SK-N-SH (cell line): ENCODE results near the gene ATP2B3. TPM values are rescaled to one million over a fixed set of nuclear protein-coding genes. Genes with fewer than 3 reads are reported as not detected.

Experiments
- CTCF ChIA-PET: fragments of 300-600, 350-600 bp; formaldehyde crosslinking; extraction: SDS; loops from one replicate; lab custom pipeline; 2021; lab: Yijun Ruan, JAX
- POLR2A ChIA-PET: fragments of 350-600 bp; sonication (Branson Sonifier 250); formaldehyde crosslinking; extraction: SDS; loops from one replicate; lab custom pipeline; 2020; ENCODE audit warnings: antibody characterized with exemption, inconsistent platforms; lab: Yijun Ruan, JAX
- DNase-seq: peaks from one replicate; pipeline ENCODE4 v3.0.0; 2012
- H2AFZ ChIP-seq: fragments of 200-600 bp; sonication (generic); 2 replicates; pipeline ENCODE4 v1.8.1; 2016; ENCODE audit warnings: antibody characterized with exemption, mild to moderate bottlenecking, low read depth
- H3F3A ChIP-seq: fragments of 200-600 bp; sonication (generic); replicated peaks from 2 replicates; pipeline ENCODE3; 2016; ENCODE audit warnings: antibody characterized with exemption, mild to moderate bottlenecking; ENCODE audit not compliant: insufficient read depth
- H3K27ac ChIP-seq, 2 experiments: fragments of 200-500 bp in 1 of 2; fragments of 200-600 bp in 1 of 2; sonication (Bioruptor generic) in 1 of 2; sonication (generic), shearing (Covaris generic) in 1 of 2; 2 replicates each; pipeline versions ENCODE4 v1.5.1 to v1.6.1; 2014 to 2016; ENCODE audit warnings: low read depth in 2 of 2, inconsistent platforms in 1 of 2, low read length in 1 of 2, mild to moderate bottlenecking in 1 of 2, mixed read lengths in 1 of 2
- H3K27me3 ChIP-seq: fragments of 200-600 bp; sonication (generic), shearing (Covaris generic); 2 replicates; pipeline ENCODE4 v1.6.1; 2016; ENCODE audit warnings: mixed run types; ENCODE audit not compliant: insufficient read depth
- H3K36me3 ChIP-seq, 2 experiments: fragments of 200-500 bp in 1 of 2; fragments of 200-600 bp in 1 of 2; sonication (Bioruptor generic) in 1 of 2; sonication (generic) in 1 of 2; replicated peaks in 1 of 2; 2 replicates each; pipeline versions ENCODE3 to v1.5.1; 2014 to 2016; ENCODE audit warnings: low read length in 1 of 2, mild to moderate bottlenecking in 1 of 2; ENCODE audit not compliant: insufficient read depth in 2 of 2, control insufficient read depth in 1 of 2
- H3K4me1 ChIP-seq, 2 experiments: fragments of 200-500 bp in 1 of 2; fragments of 200-600 bp in 1 of 2; sonication (Bioruptor generic) in 1 of 2; sonication (generic), shearing (Covaris generic) in 1 of 2; 2 replicates each; pipeline versions ENCODE4 v1.5.1 to v1.6.1; 2014 to 2016; ENCODE audit warnings: low read depth in 1 of 2, low read length in 1 of 2, mixed run types in 1 of 2; ENCODE audit not compliant: insufficient read depth in 2 of 2, control insufficient read depth in 1 of 2
- H3K4me2 ChIP-seq: fragments of 200-600 bp; sonication (generic), shearing (Covaris generic); 2 replicates; pipeline ENCODE4 v1.6.1; 2017; ENCODE audit warnings: mixed run types
- H3K4me3 ChIP-seq, 2 experiments: fragments of 200-500 bp in 1 of 2; fragments of 200-600 bp in 1 of 2; sonication (Bioruptor generic) in 1 of 2; sonication (generic), shearing (Covaris generic) in 1 of 2; 2 replicates each; pipeline versions ENCODE4 v1.5.1 to v1.8.1; 2014 to 2016; ENCODE audit warnings: low read depth in 2 of 2, inconsistent platforms in 1 of 2, low read length in 1 of 2, mild to moderate bottlenecking in 1 of 2, mixed read lengths in 1 of 2, moderate library complexity in 1 of 2
- H3K79me2 ChIP-seq: fragments of 200-600 bp; sonication (generic); 2 replicates; pipeline ENCODE4 v1.8.1; 2017; ENCODE audit warnings: mild to moderate bottlenecking; ENCODE audit not compliant: insufficient read depth
- H3K9ac ChIP-seq: fragments of 200-600 bp; sonication (generic); 2 replicates; pipeline ENCODE4 v1.6.1; 2017; ENCODE audit warnings: mixed run types
- H3K9me2 ChIP-seq: fragments of 200-600 bp; sonication (generic); 2 replicates; pipeline ENCODE4 v1.6.1; 2017; ENCODE audit warnings: mixed run types
- H3K9me3 ChIP-seq: fragments of 200-600 bp; sonication (generic); 2 replicates; pipeline ENCODE4 v1.6.1; 2017; ENCODE audit warnings: mixed run types, mild to moderate bottlenecking, moderate library complexity
- H4K20me1 ChIP-seq: fragments of 200-600 bp; sonication (generic); 2 replicates; pipeline ENCODE4 v1.6.1; 2017; ENCODE audit warnings: mild to moderate bottlenecking, mixed run types; ENCODE audit not compliant: insufficient read depth
- ELF1 ChIP-seq: IDR thresholded peaks from 2 replicates; pipeline ENCODE4 v1.4.0; 2012
- EZH2phosphoT487 ChIP-seq: fragments of 200-600 bp; sonication (generic); IDR thresholded peaks from 2 replicates; pipeline ENCODE4 v1.6.1; 2017; ENCODE audit warnings: low read depth, mixed run types, mild to moderate bottlenecking, antibody characterized with exemption, moderate library complexity, borderline replicate concordance
- FOSL2 ChIP-seq: IDR thresholded peaks from 2 replicates; pipeline ENCODE4 v1.4.0; 2012; ENCODE audit warnings: low read depth, mild to moderate bottlenecking, moderate library complexity, borderline replicate concordance
- FOXM1 ChIP-seq: IDR thresholded peaks from 2 replicates; pipeline ENCODE4 v1.4.0; 2012; ENCODE audit warnings: low read depth, mild to moderate bottlenecking
- IRF3 ChIP-seq: fragments of 150-350 bp; IDR thresholded peaks from 2 replicates; pipeline ENCODE4 v1.6.1; 2016; ENCODE audit warnings: mild to moderate bottlenecking, low read depth, low read length
- JUND ChIP-seq: IDR thresholded peaks from 2 replicates; pipeline ENCODE4 v1.4.0; 2012
- MAX ChIP-seq: IDR thresholded peaks from 2 replicates; pipeline ENCODE4 v1.4.0; 2012; ENCODE audit warnings: low read depth
- MEF2A ChIP-seq: IDR thresholded peaks from 2 replicates; pipeline ENCODE4 v1.4.0; 2012; ENCODE audit warnings: low read depth, borderline replicate concordance
- NFIC ChIP-seq: IDR thresholded peaks from 2 replicates; pipeline ENCODE4 v1.4.0; 2012; ENCODE audit warnings: borderline replicate concordance
- NRF1 ChIP-seq: IDR thresholded peaks from 2 replicates; pipeline ENCODE4 v1.6.1; 2012; ENCODE audit warnings: low read depth, mild to moderate bottlenecking, low read length
- POLR2AphosphoS5 ChIP-seq: IDR thresholded peaks from 2 replicates; pipeline ENCODE4 v1.6.1; 2012; ENCODE audit warnings: low read depth, low read length
- RAD21 ChIP-seq: IDR thresholded peaks from 2 replicates; pipeline ENCODE4 v1.6.1; 2012; ENCODE audit warnings: mild to moderate bottlenecking, low read length
- RFX5 ChIP-seq: IDR thresholded peaks from 2 replicates; pipeline ENCODE4 v1.6.1; 2012; ENCODE audit warnings: mild to moderate bottlenecking, improper control_type of control experiment, low read length
- RXRA ChIP-seq: IDR thresholded peaks from 2 replicates; pipeline ENCODE4 v1.4.0; 2012; ENCODE audit warnings: low read depth, mild to moderate bottlenecking, borderline replicate concordance
- SIN3A ChIP-seq: IDR thresholded peaks from 2 replicates; pipeline ENCODE4 v1.6.1; 2012; ENCODE audit warnings: low read depth, mild to moderate bottlenecking, low read length, moderate library complexity, borderline replicate concordance
- TCF12 ChIP-seq: IDR thresholded peaks from 2 replicates; pipeline ENCODE4 v1.4.0; 2012
- TEAD4 ChIP-seq: IDR thresholded peaks from 2 replicates; pipeline ENCODE4 v1.4.0; 2012; ENCODE audit warnings: mild to moderate bottlenecking, borderline replicate concordance; ENCODE audit not compliant: insufficient read depth
- USF1 ChIP-seq: IDR thresholded peaks from 2 replicates; pipeline ENCODE4 v1.4.0; 2012; ENCODE audit warnings: low read depth, borderline replicate concordance
- USF2 ChIP-seq: fragments of 150-350 bp; IDR thresholded peaks from 2 replicates; pipeline ENCODE4 v1.6.1; 2017; ENCODE audit warnings: antibody characterized with exemption, low read length, low read depth, borderline replicate concordance
- ZBTB33 ChIP-seq: IDR thresholded peaks from 2 replicates; pipeline ENCODE4 v1.4.0; 2012; ENCODE audit warnings: low read depth, borderline replicate concordance
- whole genome bisulfite sequencing: methylation state at CpG from one replicate; pipeline ENCODE4 v1.1.6; 2017; ENCODE audit warnings: low lambda C conversion rate; 5-methylcytosine and 5-hydroxymethylcytosine counted together
- polyA plus RNA-seq, 3 experiments: library from polyadenylated mRNA; depleted of rRNA; stranded (reverse); fragments of >200 nt; gene quantifications; 2 replicates each; pipeline ENCODE4 v1.2.3, GENCODE V29; 2012

ATP2B3 gene
- polyA plus RNA-seq, 1 of the 3 experiments (the other 2 are of a cell fraction) = 0.16 TPM

- no peak for TF ChIP-seq RXRA
- no peak for TF ChIP-seq POLR2AphosphoS5
- TF ChIP-seq IRF3 = no peak
- no peak for TF ChIP-seq USF1
Observed at GRCh38 chrX:153628129-153628528, 110.7 kb downstream of the ATP2B3 start (continued).

- no peaks in the 10 kb centered on the region for H3F3A ChIP-seq
- H3K4me2 ChIP-seq = no peak overlapping the region
- no CpG with 5 or more reads among the region's 12 CpGs for WGBS
- H3K27me3 ChIP-seq = peaks cover 49% of the 10 kb centered on the region
- no peak overlapping the region for H3K4me3 ChIP-seq
- ChIA-PET CTCF (interaction anchor here (1.2 kb wide), 1 partner anchor 18 kb away, joined by 3 read pairs; no protein-coding TSS in a partner anchor), POLR2A (no interaction called here)
- H3K4me1 ChIP-seq = no peaks in the 10 kb centered on the region; a peak in 1 of 4 replicates
- H3K27ac ChIP-seq = no peak overlapping the region
- H3K79me2 ChIP-seq = no peaks in the 10 kb centered on the region
- no peak overlapping the region for H2AFZ ChIP-seq
- no peaks in the 10 kb centered on the region for H3K36me3 ChIP-seq
- peaks cover 7% of the 10 kb centered on the region; the same call in 1 of the 2 replicates for H3K9me3 ChIP-seq
- peak; percentile 16 for DNase-seq
- no peaks in the 10 kb centered on the region for H3K9me2 ChIP-seq
- no peaks in the 10 kb centered on the region for H4K20me1 ChIP-seq
- H3K9ac ChIP-seq = no peak overlapping the region
- TF ChIP-seq EZH2phosphoT487 = no peak
- TF ChIP-seq MAX = no peak
- TF ChIP-seq ELF1 = no peak
- TF ChIP-seq TCF12 = no peak
- no peak for TF ChIP-seq RXRA
- TF ChIP-seq POLR2AphosphoS5 = no peak
Observed at GRCh38 chrX:153628665-153629064, 111.2 kb downstream of the ATP2B3 start.

GRCh38 chrX:153631346-153631745 lies 113.9 kb downstream of the ATP2B3 start:
- Histone ChIP-seq H4K20me1 (no peaks in the 10 kb centered on the region), H3K9me2 (no peaks in the 10 kb centered on the region), H3K4me3 (no peak overlapping the region), H3K4me1 (no peaks in the 10 kb centered on the region; a peak in 1 of 4 replicates), H3K79me2 (no peaks in the 10 kb centered on the region), H3K27ac (no peak overlapping the region), H3K27me3 (peaks cover 47% of the 10 kb centered on the region), H3K9ac (no peak overlapping the region), H3K36me3 (no peaks in the 10 kb centered on the region), H3F3A (no peaks in the 10 kb centered on the region), H2AFZ (no peak overlapping the region), H3K9me3 (peaks cover 7% of the 10 kb centered on the region; the same call in 1 of the 2 replicates), H3K4me2 (no peak overlapping the region)
- DNase-seq = no peak
- 48% methylated on average over 2 of the region's 2 CpGs for WGBS
- CTCF ChIA-PET = interaction anchor here (0.9 to 3.2 kb wide), 7 partner anchors 13 to 92 kb away, joined by 3 to 17 read pairs (median 3); no protein-coding TSS in a partner anchor
- POLR2A ChIA-PET = no interaction called here
- TF ChIP-seq NFIC = no peak
- no peak for TF ChIP-seq ZBTB33
- TF ChIP-seq MEF2A = no peak
- no peak for TF ChIP-seq FOXM1
- no peak for TF ChIP-seq TEAD4
- no peak for TF ChIP-seq RAD21
- no peak for TF ChIP-seq RXRA
- no peak for TF ChIP-seq JUND
- TF ChIP-seq NRF1 = no peak
- no peak for TF ChIP-seq USF2
- TF ChIP-seq RFX5 = no peak
- TF ChIP-seq FOSL2 = no peak
- TF ChIP-seq IRF3 = no peak
- TF ChIP-seq SIN3A = no peak
